AG09319 (cell line): ENCODE measurements around the gene CALM3.

Source experiments
- DNase-seq: peaks from one replicate; pipeline ENCODE4 v3.0.0-alpha.2; 2010; ENCODE audit warnings: low read depth; ENCODE audit errors: extremely low read depth
- TF ChIP-seq, protein P1 (sequence below): IDR thresholded peaks from 2 replicates; pipeline ENCODE4 v1.5.1; 2011; ENCODE audit warnings: low read depth, mild to moderate bottlenecking, inconsistent platforms, low read length, moderate library complexity

Gene CALM3

DNA sequence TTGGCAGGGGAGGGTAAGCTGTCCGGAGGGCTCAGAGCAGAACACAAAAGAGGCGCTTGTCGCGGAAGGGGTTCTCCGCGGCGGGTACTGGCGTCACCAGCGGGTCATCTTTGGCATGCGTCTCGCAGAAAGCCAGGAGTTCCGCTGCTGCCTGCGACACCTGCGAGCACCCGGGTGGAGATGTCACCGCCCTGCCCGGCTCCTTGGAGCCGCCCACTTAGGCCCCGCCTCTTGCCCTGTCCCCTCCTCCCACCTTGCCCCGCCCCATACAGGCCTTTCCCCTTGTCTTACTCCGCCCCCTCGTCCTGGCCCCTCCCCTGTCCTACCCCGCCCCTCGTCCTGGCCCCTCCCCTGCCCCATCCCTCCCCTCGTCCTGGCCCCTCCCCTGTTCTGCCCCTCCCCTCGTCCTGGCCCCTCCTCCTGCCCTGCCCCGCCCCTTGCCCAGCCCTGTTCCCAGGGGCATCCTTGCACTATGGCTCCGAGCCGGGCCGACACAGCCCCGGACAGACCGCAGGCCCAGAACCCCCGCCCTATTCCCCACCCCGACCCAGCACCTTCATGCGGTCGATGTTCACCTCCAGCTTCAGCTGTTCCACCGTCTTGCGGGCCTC is 33.0 kb downstream of the CALM3 start:
- TF ChIP-seq, protein P1, sequence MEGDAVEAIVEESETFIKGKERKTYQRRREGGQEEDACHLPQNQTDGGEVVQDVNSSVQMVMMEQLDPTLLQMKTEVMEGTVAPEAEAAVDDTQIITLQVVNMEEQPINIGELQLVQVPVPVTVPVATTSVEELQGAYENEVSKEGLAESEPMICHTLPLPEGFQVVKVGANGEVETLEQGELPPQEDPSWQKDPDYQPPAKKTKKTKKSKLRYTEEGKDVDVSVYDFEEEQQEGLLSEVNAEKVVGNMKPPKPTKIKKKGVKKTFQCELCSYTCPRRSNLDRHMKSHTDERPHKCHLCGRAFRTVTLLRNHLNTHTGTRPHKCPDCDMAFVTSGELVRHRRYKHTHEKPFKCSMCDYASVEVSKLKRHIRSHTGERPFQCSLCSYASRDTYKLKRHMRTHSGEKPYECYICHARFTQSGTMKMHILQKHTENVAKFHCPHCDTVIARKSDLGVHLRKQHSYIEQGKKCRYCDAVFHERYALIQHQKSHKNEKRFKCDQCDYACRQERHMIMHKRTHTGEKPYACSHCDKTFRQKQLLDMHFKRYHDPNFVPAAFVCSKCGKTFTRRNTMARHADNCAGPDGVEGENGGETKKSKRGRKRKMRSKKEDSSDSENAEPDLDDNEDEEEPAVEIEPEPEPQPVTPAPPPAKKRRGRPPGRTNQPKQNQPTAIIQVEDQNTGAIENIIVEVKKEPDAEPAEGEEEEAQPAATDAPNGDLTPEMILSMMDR = no peak

DNA sequence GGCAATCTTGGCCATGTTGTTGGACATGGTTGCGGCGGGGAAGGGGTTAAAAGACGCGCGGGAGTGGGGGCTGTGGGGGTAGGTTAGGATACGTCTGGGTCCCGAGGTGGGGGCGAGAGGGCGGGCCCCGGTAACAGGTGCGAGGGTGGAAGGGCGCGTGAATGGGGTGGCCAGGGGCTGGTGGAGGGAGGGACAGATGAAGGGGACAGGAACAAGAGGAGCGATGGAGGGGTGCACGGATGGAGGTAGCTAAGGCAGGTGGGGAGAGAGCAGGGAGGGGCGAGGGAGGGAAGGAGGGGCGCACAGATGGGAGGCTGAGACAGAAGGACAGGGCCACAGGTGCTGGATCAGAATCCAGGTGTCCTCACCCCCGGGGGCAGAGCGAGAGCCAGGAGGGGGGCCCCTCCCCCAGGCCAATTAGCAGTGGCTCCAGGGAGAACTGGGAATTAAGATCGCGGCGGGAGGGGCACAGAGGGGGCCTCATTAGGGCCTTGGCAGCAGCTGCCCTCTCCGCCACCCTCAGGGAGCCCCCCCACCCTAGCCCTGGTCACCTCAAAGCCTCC is 33.6 kb downstream of the CALM3 start:
- TF ChIP-seq, protein P1 = no peak
- DNase-seq = no peak

More for the DNA sequence above, 33.0 kb downstream of the CALM3 start:
- DNase-seq = peak; percentile 77

DNA sequence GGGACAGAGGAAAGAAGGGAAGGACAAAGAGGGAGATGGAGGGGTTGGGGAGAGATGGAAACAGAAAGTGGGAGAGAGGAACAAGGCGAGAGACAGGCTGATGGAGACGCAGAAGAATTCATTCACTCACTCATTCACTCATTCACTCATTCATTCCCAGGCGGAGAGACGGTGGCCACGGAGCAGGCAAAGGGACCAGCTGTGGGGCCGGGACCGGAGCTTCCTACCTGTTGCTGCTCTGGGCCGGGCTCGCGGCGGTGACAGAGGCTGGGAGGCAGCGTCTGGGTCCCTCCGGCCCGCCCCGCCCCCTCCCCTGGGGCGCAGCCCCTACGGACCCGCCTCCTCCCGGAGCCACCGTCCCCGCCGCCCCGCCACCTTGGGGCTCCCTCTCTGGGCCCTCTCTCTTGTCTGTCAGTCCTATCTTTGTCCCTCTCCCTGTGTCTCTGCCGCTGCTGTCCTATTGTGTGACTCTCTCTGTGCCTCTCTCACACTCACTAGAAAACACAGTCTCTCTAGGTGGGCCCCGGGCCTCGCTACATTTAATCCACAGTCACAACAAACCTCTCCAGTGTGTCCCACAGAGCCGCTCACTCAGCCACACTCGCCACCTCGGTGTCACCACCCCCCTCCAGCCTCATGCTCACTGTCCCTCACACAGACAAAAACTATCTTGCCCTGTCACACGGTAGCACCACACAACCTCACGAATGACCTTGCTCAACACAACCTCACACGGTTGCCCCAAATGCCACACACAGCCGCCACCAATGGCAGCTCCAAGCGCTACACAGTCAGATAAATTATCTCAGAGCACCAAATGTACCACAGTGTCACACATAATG is 35.0 kb downstream of the CALM3 start, which contains the start of gene GNG8:
Gene GNG8 (minus strand): TSS at position 283 of the 842 bp plus-strand sequence. CDS start 1,520 bp downstream, outside the sequence.
- DNase-seq = no peak
- TF ChIP-seq, protein P1 = no peak

DNA sequence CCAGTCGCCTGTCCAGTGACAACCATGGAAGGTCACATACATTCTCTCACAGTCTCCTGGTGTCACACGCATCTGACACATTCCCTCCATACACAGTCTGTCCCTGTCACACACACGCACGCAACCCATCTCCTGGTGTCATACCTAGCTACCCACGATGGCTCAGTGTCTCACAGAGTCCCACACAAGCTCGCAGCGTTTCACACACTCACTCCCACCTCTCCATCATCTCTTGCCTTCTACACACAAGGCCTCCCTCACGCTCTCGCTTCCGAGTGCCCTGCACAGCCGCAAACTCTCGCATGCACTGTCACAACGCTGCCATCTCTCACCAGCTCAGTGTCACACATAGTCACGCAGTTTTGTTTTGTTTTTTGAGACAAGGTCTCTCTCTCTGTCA is 36.1 kb downstream of the CALM3 start:
- TF ChIP-seq, protein P1 = no peak
- DNase-seq = no peak

DNA sequence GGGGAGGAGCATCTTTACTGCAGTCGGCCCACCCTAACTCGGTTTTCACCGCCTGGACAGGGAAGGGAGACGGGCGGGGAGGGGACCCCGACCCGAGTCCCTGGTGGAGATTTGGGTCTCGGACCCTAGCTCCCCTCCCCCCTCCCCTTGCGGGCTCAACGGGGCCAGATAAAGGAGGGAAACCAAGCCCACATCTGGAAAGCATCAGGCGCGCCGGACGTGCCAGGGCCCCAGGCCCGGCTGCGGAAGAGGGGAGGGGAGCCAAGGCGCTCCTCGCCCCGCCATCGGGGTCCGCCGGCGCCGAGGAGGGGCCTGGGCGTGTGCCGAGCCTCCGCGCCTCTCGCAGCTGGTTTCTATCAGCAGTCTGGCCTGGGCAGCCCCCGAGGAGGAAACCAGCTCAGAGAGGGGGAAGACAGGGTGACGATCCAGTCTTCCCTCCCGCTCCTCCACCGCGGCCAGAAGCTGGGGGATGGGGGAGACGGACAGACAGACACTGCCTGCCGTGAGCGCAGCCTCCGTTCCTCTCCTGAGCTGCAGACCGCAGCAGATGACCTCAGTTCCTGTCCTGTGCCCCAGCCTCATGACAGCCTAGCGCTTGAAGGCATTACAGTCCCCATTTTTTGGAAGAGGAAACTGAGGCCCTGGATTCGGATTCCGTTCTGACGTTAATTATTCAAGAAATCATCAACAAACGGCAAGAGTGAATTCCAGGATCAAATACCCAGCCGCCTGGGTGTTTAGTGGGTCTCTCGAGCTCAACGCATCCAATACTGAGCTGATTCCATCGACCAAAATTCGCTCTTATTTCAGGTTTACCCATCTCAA is 38.4 kb downstream of the CALM3 start:
- TF ChIP-seq, protein P1 = no peak
- no peak for DNase-seq

DNA sequence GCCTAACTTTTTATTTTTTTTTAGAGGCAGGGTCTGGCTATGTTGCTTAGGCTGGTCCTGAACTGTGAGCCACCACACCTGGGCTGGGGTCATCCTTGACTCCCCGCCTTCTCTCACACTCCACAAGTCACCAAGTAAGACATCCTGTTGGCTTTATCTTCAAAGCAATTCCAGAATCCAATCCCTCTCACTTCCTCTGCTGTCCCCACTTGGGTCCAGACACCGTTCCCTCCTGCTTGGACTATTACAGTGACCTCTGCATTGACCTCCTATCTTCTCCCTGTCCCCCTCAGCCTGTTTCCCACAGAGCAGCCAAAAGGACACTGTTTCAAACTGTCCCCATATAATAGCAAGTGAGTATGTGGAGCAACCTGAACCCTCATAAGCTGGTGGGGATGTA is 39.5 kb downstream of the CALM3 start:
- TF ChIP-seq, protein P1 = no peak
- no peak for DNase-seq
